GM12878 (cell line): ENCODE data around the gene SAMD9L. TPM values are rescaled to one million over a fixed set of nuclear protein-coding genes. Genes with fewer than 3 reads are reported as not detected.

Experiments
- ATAC-seq: fragments of 200-7000 bp; cut with Tn5 transposase; 3 replicates; pipeline ENCODE4 v1.9.1; 2020; ENCODE audit warnings: mild to moderate bottlenecking, moderate library complexity
- BruUV-seq: library from RNA; stranded (reverse); fragments of 400-500 nt; replicated peaks from 2 replicates; lab custom pipeline; 2021; lab: Mats Ljungman, UMichigan
- CTCF ChIA-PET: fragments of 300-600 bp; sonication (Branson Sonifier 250); formaldehyde crosslinking; extraction: SDS; loops from one replicate; lab custom pipeline; 2021; ENCODE audit warnings: inconsistent platforms; lab: Yijun Ruan, JAX
- POLR2A ChIA-PET: fragments of 350-600 bp; formaldehyde crosslinking; extraction: SDS; loops from one replicate; lab custom pipeline; 2021; ENCODE audit warnings: inconsistent platforms; lab: Charles Lee
- RAD21 ChIA-PET: fragments of 300-600 bp; sonication (Branson Sonifier 250); formaldehyde crosslinking; loops from one replicate; lab custom pipeline; 2023; ENCODE audit warnings: antibody characterized with exemption; ENCODE audit not compliant: unreplicated experiment; lab: Charles Lee
- SMC1A ChIA-PET: fragments of 300-600 bp; sonication (Branson Sonifier 250); formaldehyde crosslinking; loops from one replicate; lab custom pipeline; 2023; ENCODE audit not compliant: unreplicated experiment, uncharacterized antibody; lab: Charles Lee
- DNase-seq: peaks from one replicate; pipeline ENCODE4 v3.0.0-alpha.2; 2011; ENCODE audit warnings: low read depth, low spot score
- FAIRE-seq: peaks from 3 replicates; lab custom pipeline; 2011; peaks lifted over from hg19 to GRCh38; lab: Jason Lieb, UNC
- H2AFZ ChIP-seq: 2 replicates; pipeline ENCODE4 v1.6.0; 2011; ENCODE audit warnings: low read depth, low read length, control low read depth; ENCODE audit not compliant: control insufficient read depth
- H3K27ac ChIP-seq: 2 replicates; pipeline ENCODE4 v1.5.1; 2011; ENCODE audit warnings: control low read depth; ENCODE audit not compliant: control insufficient read depth, insufficient read depth
- H3K27me3 ChIP-seq, 2 experiments: replicated peaks in 1 of 2; 2 replicates each; pipeline versions ENCODE4 v1.6.0 to v1.6.1; 2011; ENCODE audit warnings: low read length in 1 of 2; ENCODE audit not compliant: control insufficient read depth in 2 of 2, insufficient read depth in 2 of 2
- H3K36me3 ChIP-seq, 2 experiments: 2 replicates each; pipeline ENCODE4 v1.5.1; 2011; ENCODE audit warnings: low read length in 1 of 2; ENCODE audit not compliant: control insufficient read depth in 2 of 2, insufficient read depth in 2 of 2
- H3K4me1 ChIP-seq: 2 replicates; pipeline ENCODE4 v1.6.1; 2011; ENCODE audit warnings: mild to moderate bottlenecking, low read length, moderate library complexity, mixed read lengths; ENCODE audit not compliant: control insufficient read depth, insufficient read depth
- H3K4me2 ChIP-seq: 2 replicates; pipeline ENCODE4 v1.6.0; 2011; ENCODE audit warnings: control low read depth; ENCODE audit not compliant: control insufficient read depth, insufficient read depth
- H3K4me3 ChIP-seq: fragments of 200-600 bp; sonication (generic); 2 replicates; pipeline ENCODE4 v1.5.1; 2016
- H3K79me2 ChIP-seq: 2 replicates; pipeline ENCODE4 v1.6.0; 2011; ENCODE audit warnings: low read length; ENCODE audit not compliant: control insufficient read depth, insufficient read depth
- H3K9ac ChIP-seq: 2 replicates; pipeline ENCODE4 v1.8.0; 2011; ENCODE audit warnings: low read length, control low read depth, mixed read lengths; ENCODE audit not compliant: control insufficient read depth, insufficient read depth
- H3K9me3 ChIP-seq: replicated peaks from 3 replicates; pipeline ENCODE4 v1.5.1; 2011; ENCODE audit warnings: mild to moderate bottlenecking, low read length; ENCODE audit not compliant: control insufficient read depth, insufficient read depth
- H4K20me1 ChIP-seq: 2 replicates; pipeline ENCODE4 v1.6.0; 2011; ENCODE audit not compliant: control insufficient read depth, insufficient read depth
- EED ChIP-seq: sonication (generic); IDR thresholded peaks from 2 replicates; pipeline ENCODE4 v1.6.1; 2016; ENCODE audit warnings: antibody characterized with exemption, low read depth
- EZH2 ChIP-seq: IDR thresholded peaks from 2 replicates; pipeline ENCODE4 v1.6.1; 2012; ENCODE audit warnings: low read depth, mild to moderate bottlenecking, control low read depth, inconsistent platforms, low read length, borderline replicate concordance; ENCODE audit not compliant: control insufficient read depth
- RAD21 ChIP-seq: IDR thresholded peaks from 2 replicates; pipeline ENCODE4 v1.6.1; 2011; ENCODE audit warnings: mild to moderate bottlenecking, low read depth, low read length, moderate library complexity; ENCODE audit not compliant: insufficient read depth
- RUNX3 ChIP-seq: IDR thresholded peaks from 2 replicates; pipeline ENCODE4 v1.6.1; 2012; ENCODE audit warnings: low read length, inconsistent platforms
- WGBS: methylation state at CpG from one replicate; pipeline ENCODE4 v1.1.6; 2016; ENCODE audit warnings: low lambda C conversion rate; ENCODE audit not compliant: insufficient replicate concordance, insufficient coverage; ENCODE audit errors: missing lambda C conversion rate; 5-methylcytosine and 5-hydroxymethylcytosine counted together
- in situ Hi-C: fragments of 300-500 bp; cut with MboI; formaldehyde crosslinking; loops from 9 replicates; pipeline ENCODE4 v1.14.3; 2018; ENCODE audit warnings: mixed read lengths
- intact Hi-C: fragments of 100-400 bp; cut with micrococcal nuclease; formaldehyde crosslinking; loops from one replicate; pipeline ENCODE4 v1.14.2; 2022; ENCODE audit not compliant: unreplicated experiment
- polyA plus RNA-seq, 11 experiments: library from polyadenylated mRNA; depleted of rRNA in 4 of 11; unstranded in 6 of 11; stranded (reverse) in 5 of 11; fragments of >200 nt; fragmentation: Nextera tagmentation in 4 of 11; fragmentation: Illumina TruSeq in 1 of 11; extraction: Ambion mirVana in 4 of 11; extraction: Trizol in 1 of 11; gene quantifications; 1 replicate in 1 of 11; 2 replicates in 10 of 11; pipeline versions ENCODE4 v1.2.1 to v1.2.3, GENCODE V29; 2011 to 2016; ENCODE audit warnings: inconsistent platforms in 2 of 11, missing spikeins in 2 of 11, low read depth in 1 of 11
- total RNA-seq, 4 experiments: library from RNA; depleted of rRNA in 3 of 4; stranded (reverse); fragments of >200 nt in 3 of 4; fragmentation: Illumina TruSeq in 1 of 4; extraction: Trizol in 1 of 4; gene quantifications; 2 replicates each; pipeline versions ENCODE4 v1.2.1 to v1.2.3, GENCODE V29; 2013 to 2021

Gene SAMD9L
- total and polyA plus RNA-seq, 10 of the 15 experiments (the other 5 are each of a cell fraction or from before 2014, with no cell fraction given): 22.3 to 51.3 (median 29.6) TPM

- ChIA-PET SMC1A (interaction anchor here (1.2 to 5.8 kb wide), 8 partner anchors 10 to 111 kb away, joined by 3 to 58 read pairs (median 4); partner anchors contain the start of genes HEPACAM2 and SAMD9), RAD21 (interaction anchor here (0.9 to 4.7 kb wide), 5 partner anchors 18 to 90 kb away, joined by 3 to 35 read pairs (median 4); partner anchors contain the start of genes SAMD9 and VPS50)
- ATAC-seq: peak; percentile 90
- intact Hi-C loops (loop anchor here (2.0 kb wide), 2 partner anchors 29 to 85 kb away; partner anchors contain the start of gene VPS50), in situ Hi-C loops (no loop called here)
- H3K9me3 ChIP-seq: no peaks in the 10 kb centered on the region; the same call in 2 of the 3 replicates
- 0% methylated on average over 3 of the region's 3 CpGs for WGBS
- TF ChIP-seq RUNX3 (peak; percentile 40; the same call in 1 of the 2 replicates), EED (0 out of 2 replicates have a peak, but pooled peaks have one; percentile 21), RAD21 (no peak), EZH2 (no peak)
- TF ChIP-seq, all 136 proteins: peak for 2
- Histone ChIP-seq H3K9ac (peak overlapping the region; percentile 63), H3K4me3 (peak overlapping the region; percentile 91), H3K4me2 (peak overlapping the region; percentile 72), H3K27me3 (no peaks in the 10 kb centered on the region), H3K36me3 (peaks cover 0 to 29% of the 10 kb centered on the region in 2 experiments; a peak in 3 of 4 replicates), H3K79me2 (peaks cover 32% of the 10 kb centered on the region), H4K20me1 (no peaks in the 10 kb centered on the region), H3K27ac (peak overlapping the region; percentile 84), H3K4me1 (peaks cover 10% of the 10 kb centered on the region; the same call in 1 of the 2 replicates), H2AFZ (peak overlapping the region; percentile 37; the same call in 1 of the 2 replicates)
- ChIA-PET CTCF (interaction anchor here (0.7 to 3.7 kb wide), 10 partner anchors 10 to 701 kb away, joined by 3 to 19 read pairs (median 4); partner anchors contain the start of genes GATAD1 and SAMD9), POLR2A (interaction anchor here (1.3 to 4.2 kb wide), 2 partner anchors 19 to 30 kb away, joined by 6 to 33 read pairs; partner anchors contain the start of gene SAMD9)
- FAIRE-seq (no peak), DNase-seq (peak; percentile 51)
- BruUV-seq: no TSS peak
These were observed 822 bp downstream of the SAMD9L start for GRCh38 chr7:93147363-93147762.
